ENCODE results near the gene SRR. TPM values are rescaled to one million over a fixed set of nuclear protein-coding genes. Genes with fewer than 3 reads are reported as not detected.

SRR gene
- total and polyA plus RNA-seq, 10 of the 15 experiments (the other 5 are each of a cell fraction or from before 2014, with no cell fraction given): 11.7 to 33.9 (median 20.2) TPM

DNA sequence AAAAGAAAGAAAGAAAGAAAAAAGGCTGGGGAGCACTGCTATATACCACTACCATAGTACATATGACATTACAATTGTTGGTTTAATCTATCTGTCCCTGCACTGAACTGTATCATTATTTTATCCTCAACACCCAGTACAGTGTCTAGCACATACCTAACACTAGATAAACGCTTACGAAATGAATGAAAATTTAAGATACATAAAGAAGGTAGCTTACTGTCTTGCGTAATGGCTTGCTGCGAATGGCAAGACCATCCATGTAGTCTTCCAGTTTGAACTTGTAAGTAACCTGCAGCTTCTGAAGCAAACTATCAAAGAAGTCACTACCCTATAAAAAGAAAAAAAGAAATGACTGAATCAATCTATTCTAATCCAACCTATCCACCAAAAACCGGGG lies 6.7 kb upstream of the SRR start:
- Histone ChIP-seq H3K79me2 (ENCODE audit: control insufficient read depth, insufficient read depth, low read length) (peaks cover 31% of the 10 kb centered on the region), H4K20me1 (ENCODE audit: control insufficient read depth, insufficient read depth) (no peaks in the 10 kb centered on the region), H3K36me3 (ENCODE audit: control insufficient read depth in 2 of 2, insufficient read depth in 2 of 2, low read length in 1 of 2) (peaks cover 5 to 27% of the 10 kb centered on the region in 2 experiments), H3K27me3 (replicated peaks in 1 of 2; ENCODE audit: control insufficient read depth in 2 of 2, insufficient read depth in 2 of 2, low read length in 1 of 2) (no peaks in the 10 kb centered on the region), H3K4me2 (ENCODE audit: control insufficient read depth, insufficient read depth) (no peak overlapping the region), H3K9me3 (replicated peaks; ENCODE audit: control insufficient read depth, insufficient read depth, low read length) (no peaks in the 10 kb centered on the region; the same call in 2 of the 3 replicates), H3K4me1 (ENCODE audit: control insufficient read depth, insufficient read depth, low read length) (peaks cover 14% of the 10 kb centered on the region), H3K4me3 (no peak overlapping the region), H2AFZ (ENCODE audit: control insufficient read depth, low read depth, low read length) (no peak overlapping the region), H3K27ac (ENCODE audit: control insufficient read depth, insufficient read depth) (no peak overlapping the region), H3K9ac (ENCODE audit: control insufficient read depth, insufficient read depth, low read length) (no peak overlapping the region)
- FAIRE-seq (no peak), DNase-seq (ENCODE audit: low read depth, low spot score) (no peak), ATAC-seq (no peak)
- in situ Hi-C loops (cut with MboI) (no loop called here), intact Hi-C loops (cut with micrococcal nuclease; ENCODE audit: unreplicated experiment) (no loop called here)
- no TSS peak for BruUV-seq (replicated peaks)
- ChIA-PET SMC1A (ENCODE audit: uncharacterized antibody, unreplicated experiment) (interaction anchor here (0.8 to 1.2 kb wide), 3 partner anchors 13 to 39 kb away, joined by 3 read pairs; partner anchors contain the start of gene TSR1), POLR2A (interaction anchor here (1.9 kb wide), 1 partner anchor 24 kb away, joined by 5 read pairs; no protein-coding TSS in a partner anchor), RAD21 (ENCODE audit: unreplicated experiment) (no interaction called here), CTCF (interaction anchor here (0.9 to 1.8 kb wide), 3 partner anchors 13 to 244 kb away, joined by 3 to 5 read pairs (median 3); no protein-coding TSS in a partner anchor)
- 86% methylated on average over 5 of the region's 5 CpGs for WGBS (ENCODE audit: insufficient coverage, insufficient replicate concordance, low lambda C conversion rate, missing lambda C conversion rate)
- TF ChIP-seq BACH1 (IDR thresholded peaks at IDR 0.05; ENCODE audit: borderline replicate concordance) (no peak), HDAC6 (IDR thresholded peaks at IDR 0.05; ENCODE audit: unreplicated experiment) (no peak), RAD21 (IDR thresholded peaks at IDR 0.05; ENCODE audit: insufficient read depth, low read depth, low read length) (no peak), LARP7 (IDR thresholded peaks at IDR 0.05) (no peak), SMC3 (IDR thresholded peaks at IDR 0.05; ENCODE audit: borderline replicate concordance, low read length) (no peak), MTA2 (IDR thresholded peaks at IDR 0.05; ENCODE audit: low read depth) (no peak), ZNF207 (IDR thresholded peaks at IDR 0.05; ENCODE audit: borderline replicate concordance) (no peak), POLR2AphosphoS5 (IDR thresholded peaks at IDR 0.05; ENCODE audit: low read length) (no peak), SMAD1 (IDR thresholded peaks at IDR 0.05; ENCODE audit: low read depth, partially characterized antibody) (no peak), POLR2AphosphoS2 (IDR thresholded peaks at IDR 0.05; ENCODE audit: low read depth, low read length) (no peak)
- TF ChIP-seq, protein P1, sequence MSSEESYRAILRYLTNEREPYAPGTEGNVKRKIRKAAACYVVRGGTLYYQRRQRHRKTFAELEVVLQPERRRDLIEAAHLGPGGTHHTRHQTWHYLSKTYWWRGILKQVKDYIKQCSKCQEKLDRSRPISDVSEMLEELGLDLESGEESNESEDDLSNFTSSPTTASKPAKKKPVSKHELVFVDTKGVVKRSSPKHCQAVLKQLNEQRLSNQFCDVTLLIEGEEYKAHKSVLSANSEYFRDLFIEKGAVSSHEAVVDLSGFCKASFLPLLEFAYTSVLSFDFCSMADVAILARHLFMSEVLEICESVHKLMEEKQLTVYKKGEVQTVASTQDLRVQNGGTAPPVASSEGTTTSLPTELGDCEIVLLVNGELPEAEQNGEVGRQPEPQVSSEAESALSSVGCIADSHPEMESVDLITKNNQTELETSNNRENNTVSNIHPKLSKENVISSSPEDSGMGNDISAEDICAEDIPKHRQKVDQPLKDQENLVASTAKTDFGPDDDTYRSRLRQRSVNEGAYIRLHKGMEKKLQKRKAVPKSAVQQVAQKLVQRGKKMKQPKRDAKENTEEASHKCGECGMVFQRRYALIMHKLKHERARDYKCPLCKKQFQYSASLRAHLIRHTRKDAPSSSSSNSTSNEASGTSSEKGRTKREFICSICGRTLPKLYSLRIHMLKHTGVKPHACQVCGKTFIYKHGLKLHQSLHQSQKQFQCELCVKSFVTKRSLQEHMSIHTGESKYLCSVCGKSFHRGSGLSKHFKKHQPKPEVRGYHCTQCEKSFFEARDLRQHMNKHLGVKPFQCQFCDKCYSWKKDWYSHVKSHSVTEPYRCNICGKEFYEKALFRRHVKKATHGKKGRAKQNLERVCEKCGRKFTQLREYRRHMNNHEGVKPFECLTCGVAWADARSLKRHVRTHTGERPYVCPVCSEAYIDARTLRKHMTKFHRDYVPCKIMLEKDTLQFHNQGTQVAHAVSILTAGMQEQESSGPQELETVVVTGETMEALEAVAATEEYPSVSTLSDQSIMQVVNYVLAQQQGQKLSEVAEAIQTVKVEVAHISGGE (CRISPR knock-in tag; IDR thresholded peaks at IDR 0.05): no peak
- TF ChIP-seq, protein P2, sequence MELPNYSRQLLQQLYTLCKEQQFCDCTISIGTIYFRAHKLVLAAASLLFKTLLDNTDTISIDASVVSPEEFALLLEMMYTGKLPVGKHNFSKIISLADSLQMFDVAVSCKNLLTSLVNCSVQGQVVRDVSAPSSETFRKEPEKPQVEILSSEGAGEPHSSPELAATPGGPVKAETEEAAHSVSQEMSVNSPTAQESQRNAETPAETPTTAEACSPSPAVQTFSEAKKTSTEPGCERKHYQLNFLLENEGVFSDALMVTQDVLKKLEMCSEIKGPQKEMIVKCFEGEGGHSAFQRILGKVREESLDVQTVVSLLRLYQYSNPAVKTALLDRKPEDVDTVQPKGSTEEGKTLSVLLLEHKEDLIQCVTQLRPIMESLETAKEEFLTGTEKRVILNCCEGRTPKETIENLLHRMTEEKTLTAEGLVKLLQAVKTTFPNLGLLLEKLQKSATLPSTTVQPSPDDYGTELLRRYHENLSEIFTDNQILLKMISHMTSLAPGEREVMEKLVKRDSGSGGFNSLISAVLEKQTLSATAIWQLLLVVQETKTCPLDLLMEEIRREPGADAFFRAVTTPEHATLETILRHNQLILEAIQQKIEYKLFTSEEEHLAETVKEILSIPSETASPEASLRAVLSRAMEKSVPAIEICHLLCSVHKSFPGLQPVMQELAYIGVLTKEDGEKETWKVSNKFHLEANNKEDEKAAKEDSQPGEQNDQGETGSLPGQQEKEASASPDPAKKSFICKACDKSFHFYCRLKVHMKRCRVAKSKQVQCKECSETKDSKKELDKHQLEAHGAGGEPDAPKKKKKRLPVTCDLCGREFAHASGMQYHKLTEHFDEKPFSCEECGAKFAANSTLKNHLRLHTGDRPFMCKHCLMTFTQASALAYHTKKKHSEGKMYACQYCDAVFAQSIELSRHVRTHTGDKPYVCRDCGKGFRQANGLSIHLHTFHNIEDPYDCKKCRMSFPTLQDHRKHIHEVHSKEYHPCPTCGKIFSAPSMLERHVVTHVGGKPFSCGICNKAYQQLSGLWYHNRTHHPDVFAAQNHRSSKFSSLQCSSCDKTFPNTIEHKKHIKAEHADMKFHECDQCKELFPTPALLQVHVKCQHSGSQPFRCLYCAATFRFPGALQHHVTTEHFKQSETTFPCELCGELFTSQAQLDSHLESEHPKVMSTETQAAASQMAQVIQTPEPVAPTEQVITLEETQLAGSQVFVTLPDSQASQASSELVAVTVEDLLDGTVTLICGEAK (IDR thresholded peaks at IDR 0.05; ENCODE audit: borderline replicate concordance): no peak
- TF ChIP-seq, protein P3, sequence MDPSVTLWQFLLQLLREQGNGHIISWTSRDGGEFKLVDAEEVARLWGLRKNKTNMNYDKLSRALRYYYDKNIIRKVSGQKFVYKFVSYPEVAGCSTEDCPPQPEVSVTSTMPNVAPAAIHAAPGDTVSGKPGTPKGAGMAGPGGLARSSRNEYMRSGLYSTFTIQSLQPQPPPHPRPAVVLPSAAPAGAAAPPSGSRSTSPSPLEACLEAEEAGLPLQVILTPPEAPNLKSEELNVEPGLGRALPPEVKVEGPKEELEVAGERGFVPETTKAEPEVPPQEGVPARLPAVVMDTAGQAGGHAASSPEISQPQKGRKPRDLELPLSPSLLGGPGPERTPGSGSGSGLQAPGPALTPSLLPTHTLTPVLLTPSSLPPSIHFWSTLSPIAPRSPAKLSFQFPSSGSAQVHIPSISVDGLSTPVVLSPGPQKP (IDR thresholded peaks at IDR 0.05; ENCODE audit: low read depth, low read length): no peak
- TF ChIP-seq, protein P4, sequence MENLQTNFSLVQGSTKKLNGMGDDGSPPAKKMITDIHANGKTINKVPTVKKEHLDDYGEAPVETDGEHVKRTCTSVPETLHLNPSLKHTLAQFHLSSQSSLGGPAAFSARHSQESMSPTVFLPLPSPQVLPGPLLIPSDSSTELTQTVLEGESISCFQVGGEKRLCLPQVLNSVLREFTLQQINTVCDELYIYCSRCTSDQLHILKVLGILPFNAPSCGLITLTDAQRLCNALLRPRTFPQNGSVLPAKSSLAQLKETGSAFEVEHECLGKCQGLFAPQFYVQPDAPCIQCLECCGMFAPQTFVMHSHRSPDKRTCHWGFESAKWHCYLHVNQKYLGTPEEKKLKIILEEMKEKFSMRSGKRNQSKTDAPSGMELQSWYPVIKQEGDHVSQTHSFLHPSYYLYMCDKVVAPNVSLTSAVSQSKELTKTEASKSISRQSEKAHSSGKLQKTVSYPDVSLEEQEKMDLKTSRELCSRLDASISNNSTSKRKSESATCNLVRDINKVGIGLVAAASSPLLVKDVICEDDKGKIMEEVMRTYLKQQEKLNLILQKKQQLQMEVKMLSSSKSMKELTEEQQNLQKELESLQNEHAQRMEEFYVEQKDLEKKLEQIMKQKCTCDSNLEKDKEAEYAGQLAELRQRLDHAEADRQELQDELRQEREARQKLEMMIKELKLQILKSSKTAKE (IDR thresholded peaks at IDR 0.05; ENCODE audit: low read depth, poor library complexity, severe bottlenecking): no peak
